OCI-LY3 (cell line): ENCODE measurements around the gene TWIST2.

Experiments
- EZH2phosphoT487 ChIP-seq: fragments of 200-600 bp; shearing (Covaris generic); IDR thresholded peaks from 2 replicates; pipeline ENCODE4 v1.6.1; 2018; ENCODE audit warnings: antibody characterized with exemption, mixed run types, low read depth
- TF ChIP-seq, protein P1 (sequence below): fragments of 200-600, 300-600 bp; sonication (generic); IDR thresholded peaks from 2 replicates; pipeline ENCODE4 v1.5.1; 2014; ENCODE audit warnings: antibody characterized with exemption, low read length, low read depth

DNA sequence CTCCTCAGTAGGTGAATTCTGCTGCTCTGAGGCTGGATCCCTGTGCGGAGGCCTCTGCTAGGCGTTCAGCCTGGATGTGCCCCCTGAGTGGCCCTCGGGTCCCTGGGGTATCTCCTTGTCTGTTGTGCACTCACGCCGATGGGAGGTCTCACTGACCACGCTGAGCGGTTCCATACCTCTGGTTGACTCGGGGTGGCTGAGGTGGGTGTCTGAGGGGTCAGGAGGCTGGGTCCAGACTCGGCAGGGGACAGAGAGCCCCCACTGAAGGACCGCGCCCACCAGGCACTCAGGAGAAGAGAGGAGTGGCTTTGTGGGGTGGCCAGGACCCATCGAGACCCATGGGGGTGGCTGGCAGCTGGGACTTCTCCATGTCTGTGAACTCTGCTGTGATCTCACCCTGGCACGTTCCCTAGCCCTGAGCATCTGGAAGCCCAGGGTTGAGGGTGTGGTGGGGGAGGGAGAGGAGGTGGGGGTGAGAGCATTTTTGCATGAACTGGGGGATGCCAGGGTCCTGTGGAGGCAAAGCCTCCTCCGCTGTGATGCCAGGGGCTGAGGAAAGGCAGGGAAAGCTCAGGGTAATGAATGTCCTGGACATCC is 53.7 kb downstream of the TWIST2 start:
- TF ChIP-seq EZH2phosphoT487 = no peak
- TF ChIP-seq, protein P1, sequence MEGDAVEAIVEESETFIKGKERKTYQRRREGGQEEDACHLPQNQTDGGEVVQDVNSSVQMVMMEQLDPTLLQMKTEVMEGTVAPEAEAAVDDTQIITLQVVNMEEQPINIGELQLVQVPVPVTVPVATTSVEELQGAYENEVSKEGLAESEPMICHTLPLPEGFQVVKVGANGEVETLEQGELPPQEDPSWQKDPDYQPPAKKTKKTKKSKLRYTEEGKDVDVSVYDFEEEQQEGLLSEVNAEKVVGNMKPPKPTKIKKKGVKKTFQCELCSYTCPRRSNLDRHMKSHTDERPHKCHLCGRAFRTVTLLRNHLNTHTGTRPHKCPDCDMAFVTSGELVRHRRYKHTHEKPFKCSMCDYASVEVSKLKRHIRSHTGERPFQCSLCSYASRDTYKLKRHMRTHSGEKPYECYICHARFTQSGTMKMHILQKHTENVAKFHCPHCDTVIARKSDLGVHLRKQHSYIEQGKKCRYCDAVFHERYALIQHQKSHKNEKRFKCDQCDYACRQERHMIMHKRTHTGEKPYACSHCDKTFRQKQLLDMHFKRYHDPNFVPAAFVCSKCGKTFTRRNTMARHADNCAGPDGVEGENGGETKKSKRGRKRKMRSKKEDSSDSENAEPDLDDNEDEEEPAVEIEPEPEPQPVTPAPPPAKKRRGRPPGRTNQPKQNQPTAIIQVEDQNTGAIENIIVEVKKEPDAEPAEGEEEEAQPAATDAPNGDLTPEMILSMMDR = no peak
